SK-N-SH (cell line): ENCODE data around the gene ETNK2. TPM values are rescaled to one million over a fixed set of nuclear protein-coding genes. Genes with fewer than 3 reads are reported as not detected.

ENCODE experiments used
- CTCF ChIA-PET: fragments of 300-600, 350-600 bp; formaldehyde crosslinking; extraction: SDS; loops from one replicate; lab custom pipeline; 2021; lab: Yijun Ruan, JAX
- POLR2A ChIA-PET: fragments of 350-600 bp; sonication (Branson Sonifier 250); formaldehyde crosslinking; extraction: SDS; loops from one replicate; lab custom pipeline; 2020; ENCODE audit warnings: antibody characterized with exemption, inconsistent platforms; lab: Yijun Ruan, JAX
- DNase-seq: peaks from one replicate; pipeline ENCODE4 v3.0.0; 2012
- H2AFZ ChIP-seq: fragments of 200-600 bp; sonication (generic); 2 replicates; pipeline ENCODE4 v1.8.1; 2016; ENCODE audit warnings: antibody characterized with exemption, mild to moderate bottlenecking, low read depth
- H3F3A ChIP-seq: fragments of 200-600 bp; sonication (generic); replicated peaks from 2 replicates; pipeline ENCODE3; 2016; ENCODE audit warnings: antibody characterized with exemption, mild to moderate bottlenecking; ENCODE audit not compliant: insufficient read depth
- H3K27ac ChIP-seq, 2 experiments: fragments of 200-500 bp in 1 of 2; fragments of 200-600 bp in 1 of 2; sonication (Bioruptor generic) in 1 of 2; sonication (generic), shearing (Covaris generic) in 1 of 2; 2 replicates each; pipeline versions ENCODE4 v1.5.1 to v1.6.1; 2014 to 2016; ENCODE audit warnings: low read depth in 2 of 2, inconsistent platforms in 1 of 2, low read length in 1 of 2, mild to moderate bottlenecking in 1 of 2, mixed read lengths in 1 of 2
- H3K27me3 ChIP-seq: fragments of 200-600 bp; sonication (generic), shearing (Covaris generic); 2 replicates; pipeline ENCODE4 v1.6.1; 2016; ENCODE audit warnings: mixed run types; ENCODE audit not compliant: insufficient read depth
- H3K36me3 ChIP-seq, 2 experiments: fragments of 200-500 bp in 1 of 2; fragments of 200-600 bp in 1 of 2; sonication (Bioruptor generic) in 1 of 2; sonication (generic) in 1 of 2; replicated peaks in 1 of 2; 2 replicates each; pipeline versions ENCODE3 to v1.5.1; 2014 to 2016; ENCODE audit warnings: low read length in 1 of 2, mild to moderate bottlenecking in 1 of 2; ENCODE audit not compliant: insufficient read depth in 2 of 2, control insufficient read depth in 1 of 2
- H3K4me1 ChIP-seq, 2 experiments: fragments of 200-500 bp in 1 of 2; fragments of 200-600 bp in 1 of 2; sonication (Bioruptor generic) in 1 of 2; sonication (generic), shearing (Covaris generic) in 1 of 2; 2 replicates each; pipeline versions ENCODE4 v1.5.1 to v1.6.1; 2014 to 2016; ENCODE audit warnings: low read depth in 1 of 2, low read length in 1 of 2, mixed run types in 1 of 2; ENCODE audit not compliant: insufficient read depth in 2 of 2, control insufficient read depth in 1 of 2
- H3K4me2 ChIP-seq: fragments of 200-600 bp; sonication (generic), shearing (Covaris generic); 2 replicates; pipeline ENCODE4 v1.6.1; 2017; ENCODE audit warnings: mixed run types
- H3K4me3 ChIP-seq, 2 experiments: fragments of 200-500 bp in 1 of 2; fragments of 200-600 bp in 1 of 2; sonication (Bioruptor generic) in 1 of 2; sonication (generic), shearing (Covaris generic) in 1 of 2; 2 replicates each; pipeline versions ENCODE4 v1.5.1 to v1.8.1; 2014 to 2016; ENCODE audit warnings: low read depth in 2 of 2, inconsistent platforms in 1 of 2, low read length in 1 of 2, mild to moderate bottlenecking in 1 of 2, mixed read lengths in 1 of 2, moderate library complexity in 1 of 2
- H3K79me2 ChIP-seq: fragments of 200-600 bp; sonication (generic); 2 replicates; pipeline ENCODE4 v1.8.1; 2017; ENCODE audit warnings: mild to moderate bottlenecking; ENCODE audit not compliant: insufficient read depth
- H3K9ac ChIP-seq: fragments of 200-600 bp; sonication (generic); 2 replicates; pipeline ENCODE4 v1.6.1; 2017; ENCODE audit warnings: mixed run types
- H3K9me2 ChIP-seq: fragments of 200-600 bp; sonication (generic); 2 replicates; pipeline ENCODE4 v1.6.1; 2017; ENCODE audit warnings: mixed run types
- H3K9me3 ChIP-seq: fragments of 200-600 bp; sonication (generic); 2 replicates; pipeline ENCODE4 v1.6.1; 2017; ENCODE audit warnings: mixed run types, mild to moderate bottlenecking, moderate library complexity
- H4K20me1 ChIP-seq: fragments of 200-600 bp; sonication (generic); 2 replicates; pipeline ENCODE4 v1.6.1; 2017; ENCODE audit warnings: mild to moderate bottlenecking, mixed run types; ENCODE audit not compliant: insufficient read depth
- CTCF ChIP-seq: fragments of 200-600 bp; sonication (generic); IDR thresholded peaks from 2 replicates; pipeline ENCODE4 v1.6.1; 2017; ENCODE audit warnings: antibody characterized with exemption, mild to moderate bottlenecking, moderate library complexity
- ELF1 ChIP-seq: IDR thresholded peaks from 2 replicates; pipeline ENCODE4 v1.4.0; 2012
- EP300 ChIP-seq, 2 experiments: IDR thresholded peaks; 2 replicates each; pipeline versions ENCODE4 v1.4.0 to v1.6.1; 2012; ENCODE audit warnings: borderline replicate concordance in 1 of 2, low read depth in 1 of 2, low read length in 1 of 2
- EZH2phosphoT487 ChIP-seq: fragments of 200-600 bp; sonication (generic); IDR thresholded peaks from 2 replicates; pipeline ENCODE4 v1.6.1; 2017; ENCODE audit warnings: low read depth, mixed run types, mild to moderate bottlenecking, antibody characterized with exemption, moderate library complexity, borderline replicate concordance
- GABPA ChIP-seq: IDR thresholded peaks from 2 replicates; pipeline ENCODE4 v1.4.0; 2012; ENCODE audit warnings: low read depth, mild to moderate bottlenecking
- MAX ChIP-seq: IDR thresholded peaks from 2 replicates; pipeline ENCODE4 v1.4.0; 2012; ENCODE audit warnings: low read depth
- NRF1 ChIP-seq: IDR thresholded peaks from 2 replicates; pipeline ENCODE4 v1.6.1; 2012; ENCODE audit warnings: low read depth, mild to moderate bottlenecking, low read length
- RCOR1 ChIP-seq: fragments of 150-350 bp; IDR thresholded peaks from 2 replicates; pipeline ENCODE4 v1.6.1; 2017; ENCODE audit warnings: antibody characterized with exemption, low read length
- RFX5 ChIP-seq: IDR thresholded peaks from 2 replicates; pipeline ENCODE4 v1.6.1; 2012; ENCODE audit warnings: mild to moderate bottlenecking, improper control_type of control experiment, low read length
- SMC3 ChIP-seq: IDR thresholded peaks from 2 replicates; pipeline ENCODE4 v1.6.1; 2012; ENCODE audit warnings: low read depth, low read length, improper control_type of control experiment
- TCF12 ChIP-seq: IDR thresholded peaks from 2 replicates; pipeline ENCODE4 v1.4.0; 2012
- TEAD4 ChIP-seq: IDR thresholded peaks from 2 replicates; pipeline ENCODE4 v1.4.0; 2012; ENCODE audit warnings: mild to moderate bottlenecking, borderline replicate concordance; ENCODE audit not compliant: insufficient read depth
- USF1 ChIP-seq: IDR thresholded peaks from 2 replicates; pipeline ENCODE4 v1.4.0; 2012; ENCODE audit warnings: low read depth, borderline replicate concordance
- WGBS: methylation state at CpG from one replicate; pipeline ENCODE4 v1.1.6; 2017; ENCODE audit warnings: low lambda C conversion rate; 5-methylcytosine and 5-hydroxymethylcytosine counted together
- polyA plus RNA-seq, 3 experiments: library from polyadenylated mRNA; depleted of rRNA; stranded (reverse); fragments of >200 nt; gene quantifications; 2 replicates each; pipeline ENCODE4 v1.2.3, GENCODE V29; 2012
- TF ChIP-seq, protein P1 (sequence below): fragments of 150-350 bp; IDR thresholded peaks from 2 replicates; pipeline ENCODE4 v1.6.1; 2017; ENCODE audit warnings: antibody characterized with exemption, low read length, low read depth, borderline replicate concordance
- TF ChIP-seq, protein P2 (sequence below): IDR thresholded peaks from 2 replicates; pipeline ENCODE4 v1.6.1; 2012; ENCODE audit warnings: mild to moderate bottlenecking, low read depth, low read length, moderate library complexity
- TF ChIP-seq, protein P3 (sequence below): IDR thresholded peaks from 2 replicates; pipeline ENCODE4; 2012

The ETNK2 gene
- polyA plus RNA-seq, 1 of the 3 experiments (the other 2 are of a cell fraction) = 16.1 TPM

DNA sequence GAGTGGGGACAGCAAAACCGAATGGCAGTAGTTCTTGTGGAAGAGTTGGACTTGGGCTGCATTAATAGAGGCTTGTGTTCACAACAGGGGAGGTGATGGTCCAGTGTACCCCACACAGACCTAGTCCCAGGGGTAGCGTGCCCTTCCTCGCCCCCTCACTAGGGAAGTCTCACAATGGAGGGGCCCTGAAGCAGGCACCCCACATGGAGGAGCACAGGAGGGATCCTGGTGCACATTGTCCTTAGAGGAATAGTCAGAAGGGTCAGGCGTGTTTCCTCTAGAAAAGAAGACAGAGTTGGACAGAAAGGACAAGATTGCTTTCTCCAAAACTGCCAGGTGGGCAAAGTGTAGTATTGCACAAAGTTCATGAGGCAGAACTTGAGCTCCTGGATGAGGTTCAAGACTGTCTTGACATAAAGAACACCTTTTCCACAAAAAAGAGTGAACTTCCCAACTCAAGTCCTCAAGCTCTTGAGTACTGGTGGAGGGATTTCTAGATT is 23.3 kb downstream of the ETNK2 start:
- Histone ChIP-seq H3K79me2 (no peaks in the 10 kb centered on the region), H4K20me1 (no peaks in the 10 kb centered on the region), H3K4me2 (peak overlapping the region; percentile 71), H3K36me3 (no peaks in the 10 kb centered on the region), H3K4me3 (no peak overlapping the region), H3K9me3 (no peaks in the 10 kb centered on the region), H3K9ac (no peak overlapping the region), H3F3A (peaks cover 23% of the 10 kb centered on the region), H3K27ac (peak overlapping the region in 1 of 2 experiments; percentile 50; a peak in 1 of 4 replicates), H3K27me3 (no peaks in the 10 kb centered on the region), H2AFZ (peak overlapping the region; percentile 77), H3K9me2 (no peaks in the 10 kb centered on the region), H3K4me1 (peaks cover 33 to 59% of the 10 kb centered on the region in 2 experiments)
- WGBS = 48% methylated on average over 2 of the region's 4 CpGs
- POLR2A ChIA-PET = interaction anchor here (0.6 to 3.7 kb wide), 5 partner anchors 23 to 1436 kb away, joined by 3 to 25 read pairs (median 13); partner anchors contain the start of genes ETNK2, SNRPE and SOX13
- DNase-seq = no peak
- TF ChIP-seq GABPA (no peak), RFX5 (no peak), MAX (no peak), RCOR1 (no peak), EP300 (IDR thresholded peaks at IDR 0.05; ENCODE audit: borderline replicate concordance in 1 of 2, low read depth in 1 of 2, low read length in 1 of 2) (no peak), NRF1 (no peak), ELF1 (no peak), TEAD4 (no peak), SMC3 (no peak)
- TF ChIP-seq, protein P1, sequence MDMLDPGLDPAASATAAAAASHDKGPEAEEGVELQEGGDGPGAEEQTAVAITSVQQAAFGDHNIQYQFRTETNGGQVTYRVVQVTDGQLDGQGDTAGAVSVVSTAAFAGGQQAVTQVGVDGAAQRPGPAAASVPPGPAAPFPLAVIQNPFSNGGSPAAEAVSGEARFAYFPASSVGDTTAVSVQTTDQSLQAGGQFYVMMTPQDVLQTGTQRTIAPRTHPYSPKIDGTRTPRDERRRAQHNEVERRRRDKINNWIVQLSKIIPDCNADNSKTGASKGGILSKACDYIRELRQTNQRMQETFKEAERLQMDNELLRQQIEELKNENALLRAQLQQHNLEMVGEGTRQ = no peak
- CTCF ChIA-PET = interaction anchor here (0.7 to 14.7 kb wide), 54 partner anchors 11 to 507 kb away, joined by 3 to 421 read pairs (median 4); partner anchors contain the start of genes ATP2B4, ETNK2, MDM4 and PIK3C2B

DNA sequence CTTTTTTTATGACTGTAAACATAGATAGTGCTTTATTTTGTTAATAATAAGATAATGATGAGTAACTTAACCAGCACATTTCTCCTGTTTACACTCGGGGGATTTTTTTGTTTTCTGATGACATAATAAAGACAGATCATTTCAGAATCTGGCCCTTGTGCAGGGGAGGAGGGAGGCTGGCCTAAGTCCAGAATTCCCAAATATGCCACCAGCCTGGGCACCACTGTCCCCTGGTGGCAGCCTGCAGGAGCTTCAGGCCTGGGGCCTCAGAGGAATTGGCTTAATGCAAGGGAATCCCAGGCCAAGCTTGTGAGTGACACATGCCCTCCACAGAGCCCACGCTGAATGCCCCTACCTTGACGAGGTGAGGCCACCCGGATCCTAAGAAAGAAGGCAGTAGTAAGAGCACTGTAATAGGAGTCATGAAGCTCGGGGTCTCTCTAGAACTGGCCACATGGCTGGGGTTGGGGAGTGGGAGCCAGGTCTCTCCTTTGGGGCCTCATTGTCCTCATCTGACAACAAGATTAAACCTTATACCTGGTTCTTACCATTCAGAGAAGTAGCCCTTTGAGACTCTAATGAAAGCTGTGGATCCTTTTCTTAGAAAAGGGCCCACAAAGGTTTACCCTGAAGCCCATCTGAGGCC is 24.1 kb downstream of the ETNK2 start:
- Histone ChIP-seq H3F3A (peaks cover 23% of the 10 kb centered on the region), H3K9ac (no peak overlapping the region), H3K9me2 (no peaks in the 10 kb centered on the region), H3K27ac (peak overlapping the region in 1 of 2 experiments; percentile 51; a peak in 1 of 4 replicates), H3K36me3 (no peaks in the 10 kb centered on the region), H3K9me3 (no peaks in the 10 kb centered on the region), H3K4me3 (no peak overlapping the region; a peak in 1 of 4 replicates), H3K79me2 (no peaks in the 10 kb centered on the region), H3K4me1 (peaks cover 33 to 59% of the 10 kb centered on the region in 2 experiments), H4K20me1 (no peaks in the 10 kb centered on the region), H3K27me3 (no peaks in the 10 kb centered on the region), H3K4me2 (no peak overlapping the region; the same call in 1 of the 2 replicates), H2AFZ (no peak overlapping the region)
- WGBS = 27% methylated on average over 5 of the region's 5 CpGs
- peak; percentile 88 for DNase-seq
- POLR2A ChIA-PET = interaction anchor here (0.7 to 2.8 kb wide), 4 partner anchors 24 to 265 kb away, joined by 3 to 13 read pairs (median 6); partner anchors contain the start of genes ETNK2 and SOX13
- CTCF ChIA-PET = interaction anchor here (0.6 to 14.7 kb wide), 38 partner anchors 11 to 664 kb away, joined by 3 to 421 read pairs (median 4); partner anchors contain the start of genes ETNK2, MDM4 and SNRPE
- no peak for TF ChIP-seq EZH2phosphoT487
- no peak for TF ChIP-seq RCOR1
- TF ChIP-seq USF1 = no peak
- no peak for TF ChIP-seq TEAD4
- TF ChIP-seq CTCF = peak; percentile 99
- TF ChIP-seq, protein P2, sequence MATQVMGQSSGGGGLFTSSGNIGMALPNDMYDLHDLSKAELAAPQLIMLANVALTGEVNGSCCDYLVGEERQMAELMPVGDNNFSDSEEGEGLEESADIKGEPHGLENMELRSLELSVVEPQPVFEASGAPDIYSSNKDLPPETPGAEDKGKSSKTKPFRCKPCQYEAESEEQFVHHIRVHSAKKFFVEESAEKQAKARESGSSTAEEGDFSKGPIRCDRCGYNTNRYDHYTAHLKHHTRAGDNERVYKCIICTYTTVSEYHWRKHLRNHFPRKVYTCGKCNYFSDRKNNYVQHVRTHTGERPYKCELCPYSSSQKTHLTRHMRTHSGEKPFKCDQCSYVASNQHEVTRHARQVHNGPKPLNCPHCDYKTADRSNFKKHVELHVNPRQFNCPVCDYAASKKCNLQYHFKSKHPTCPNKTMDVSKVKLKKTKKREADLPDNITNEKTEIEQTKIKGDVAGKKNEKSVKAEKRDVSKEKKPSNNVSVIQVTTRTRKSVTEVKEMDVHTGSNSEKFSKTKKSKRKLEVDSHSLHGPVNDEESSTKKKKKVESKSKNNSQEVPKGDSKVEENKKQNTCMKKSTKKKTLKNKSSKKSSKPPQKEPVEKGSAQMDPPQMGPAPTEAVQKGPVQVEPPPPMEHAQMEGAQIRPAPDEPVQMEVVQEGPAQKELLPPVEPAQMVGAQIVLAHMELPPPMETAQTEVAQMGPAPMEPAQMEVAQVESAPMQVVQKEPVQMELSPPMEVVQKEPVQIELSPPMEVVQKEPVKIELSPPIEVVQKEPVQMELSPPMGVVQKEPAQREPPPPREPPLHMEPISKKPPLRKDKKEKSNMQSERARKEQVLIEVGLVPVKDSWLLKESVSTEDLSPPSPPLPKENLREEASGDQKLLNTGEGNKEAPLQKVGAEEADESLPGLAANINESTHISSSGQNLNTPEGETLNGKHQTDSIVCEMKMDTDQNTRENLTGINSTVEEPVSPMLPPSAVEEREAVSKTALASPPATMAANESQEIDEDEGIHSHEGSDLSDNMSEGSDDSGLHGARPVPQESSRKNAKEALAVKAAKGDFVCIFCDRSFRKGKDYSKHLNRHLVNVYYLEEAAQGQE = 0 out of 2 replicates have a peak, but pooled peaks have one; percentile 13
- TF ChIP-seq TCF12 = no peak
- TF ChIP-seq, protein P3, sequence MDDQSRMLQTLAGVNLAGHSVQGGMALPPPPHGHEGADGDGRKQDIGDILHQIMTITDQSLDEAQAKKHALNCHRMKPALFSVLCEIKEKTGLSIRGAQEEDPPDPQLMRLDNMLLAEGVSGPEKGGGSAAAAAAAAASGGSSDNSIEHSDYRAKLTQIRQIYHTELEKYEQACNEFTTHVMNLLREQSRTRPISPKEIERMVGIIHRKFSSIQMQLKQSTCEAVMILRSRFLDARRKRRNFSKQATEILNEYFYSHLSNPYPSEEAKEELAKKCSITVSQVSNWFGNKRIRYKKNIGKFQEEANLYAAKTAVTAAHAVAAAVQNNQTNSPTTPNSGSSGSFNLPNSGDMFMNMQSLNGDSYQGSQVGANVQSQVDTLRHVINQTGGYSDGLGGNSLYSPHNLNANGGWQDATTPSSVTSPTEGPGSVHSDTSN = peak; percentile 42; the same call in 1 of the 2 replicates
- TF ChIP-seq ELF1 = no peak
